Parathyroid adenoma (tissue), 2 donors: Measurements from ENCODE around the gene ELMOD3.
A peak's percentile ranks its signal among the peaks of the same experiment; 100 is the strongest.

Experiments used
- H2AFZ ChIP-seq: fragments of 300-600 bp; sonication (generic); one replicate; pipeline ENCODE4 v1.7.0; 2017; ENCODE audit warnings: antibody characterized with exemption, mild to moderate bottlenecking
- H3K27ac ChIP-seq: fragments of 300-600 bp; sonication (generic); one replicate; pipeline ENCODE4 v1.7.0; 2017
- H3K27me3 ChIP-seq: fragments of 300-600 bp; sonication (generic); one replicate; pipeline ENCODE4 v1.7.0; 2017; ENCODE audit warnings: low read length; ENCODE audit not compliant: control insufficient read depth, insufficient read depth
- H3K36me3 ChIP-seq: fragments of 300-600 bp; sonication (generic); one replicate; pipeline ENCODE4 v1.7.0; 2017; ENCODE audit warnings: low read length; ENCODE audit not compliant: control insufficient read depth, insufficient read depth
- H3K4me1 ChIP-seq: fragments of 300-600 bp; sonication (generic); one replicate; pipeline ENCODE4 v1.7.0; 2017; ENCODE audit warnings: control low read depth
- H3K4me2 ChIP-seq: fragments of 300-600 bp; sonication (generic); one replicate; pipeline ENCODE4 v1.7.0; 2017; ENCODE audit warnings: low read length
- H3K4me3 ChIP-seq: fragments of 300-600 bp; sonication (generic); one replicate; pipeline ENCODE4 v1.7.0; 2017; ENCODE audit warnings: low read depth, low read length
- H3K79me2 ChIP-seq: fragments of 300-600 bp; sonication (generic); one replicate; pipeline ENCODE4 v1.7.0; 2017; ENCODE audit warnings: control low read depth
- H3K9ac ChIP-seq: fragments of 300-600 bp; sonication (generic); one replicate; pipeline ENCODE4 v1.7.0; 2017; ENCODE audit warnings: mild to moderate bottlenecking
- H3K9me3 ChIP-seq: fragments of 300-600 bp; sonication (generic); one replicate; pipeline ENCODE4 v1.7.0; 2017; ENCODE audit warnings: low read length; ENCODE audit not compliant: control insufficient read depth
- TF ChIP-seq, protein P1 (sequence below): fragments of 300-600 bp; sonication (generic); IDR thresholded peaks from one replicate; pipeline ENCODE4 v1.7.0; 2017; ENCODE audit warnings: antibody characterized with exemption, mild to moderate bottlenecking
- donor health status: primary hyperparathyroidism.

The ELMOD3 gene

DNA sequence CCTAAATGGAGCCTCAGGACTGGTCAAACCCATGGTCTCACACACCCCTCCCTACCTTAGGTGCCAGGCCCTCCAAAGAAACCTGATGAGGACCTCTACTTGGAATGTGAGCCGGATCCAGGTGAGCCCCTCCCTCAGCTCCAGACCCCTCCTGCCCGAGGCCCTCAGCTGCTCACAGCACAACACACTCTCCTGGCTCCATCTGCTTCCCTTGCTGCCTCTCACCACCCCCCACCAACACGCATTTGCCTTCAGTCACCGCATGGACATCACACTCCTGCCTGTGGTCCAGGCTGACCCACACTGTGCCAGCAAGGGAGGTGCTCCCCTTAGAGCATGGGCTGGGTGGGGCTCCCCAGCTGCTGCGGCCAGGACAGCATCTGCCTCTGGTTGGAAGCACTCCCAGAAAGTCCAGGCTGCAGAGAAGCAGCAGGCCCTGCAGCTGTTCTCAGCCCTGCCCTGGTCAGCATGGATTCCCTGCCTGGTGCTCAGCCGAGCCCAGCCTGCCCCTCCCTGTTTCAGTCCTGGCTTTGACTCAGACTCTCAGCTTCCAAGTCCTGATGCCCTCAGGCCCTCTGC, 79.0 kb downstream of the ELMOD3 start:
- Histone ChIP-seq H3K4me1 (peaks cover 57% of the 10 kb centered on the region), H3K4me2 (no peak overlapping the region), H3K9ac (no peak overlapping the region), H3K27ac (peak overlapping the region; percentile 37), H3K9me3 (no peaks in the 10 kb centered on the region), H2AFZ (peak overlapping the region; percentile 5), H3K79me2 (no peaks in the 10 kb centered on the region), H3K27me3 (no peaks in the 10 kb centered on the region), H3K4me3 (no peak overlapping the region), H3K36me3 (no peaks in the 10 kb centered on the region)
- TF ChIP-seq, protein P1, sequence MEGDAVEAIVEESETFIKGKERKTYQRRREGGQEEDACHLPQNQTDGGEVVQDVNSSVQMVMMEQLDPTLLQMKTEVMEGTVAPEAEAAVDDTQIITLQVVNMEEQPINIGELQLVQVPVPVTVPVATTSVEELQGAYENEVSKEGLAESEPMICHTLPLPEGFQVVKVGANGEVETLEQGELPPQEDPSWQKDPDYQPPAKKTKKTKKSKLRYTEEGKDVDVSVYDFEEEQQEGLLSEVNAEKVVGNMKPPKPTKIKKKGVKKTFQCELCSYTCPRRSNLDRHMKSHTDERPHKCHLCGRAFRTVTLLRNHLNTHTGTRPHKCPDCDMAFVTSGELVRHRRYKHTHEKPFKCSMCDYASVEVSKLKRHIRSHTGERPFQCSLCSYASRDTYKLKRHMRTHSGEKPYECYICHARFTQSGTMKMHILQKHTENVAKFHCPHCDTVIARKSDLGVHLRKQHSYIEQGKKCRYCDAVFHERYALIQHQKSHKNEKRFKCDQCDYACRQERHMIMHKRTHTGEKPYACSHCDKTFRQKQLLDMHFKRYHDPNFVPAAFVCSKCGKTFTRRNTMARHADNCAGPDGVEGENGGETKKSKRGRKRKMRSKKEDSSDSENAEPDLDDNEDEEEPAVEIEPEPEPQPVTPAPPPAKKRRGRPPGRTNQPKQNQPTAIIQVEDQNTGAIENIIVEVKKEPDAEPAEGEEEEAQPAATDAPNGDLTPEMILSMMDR: no peak

DNA sequence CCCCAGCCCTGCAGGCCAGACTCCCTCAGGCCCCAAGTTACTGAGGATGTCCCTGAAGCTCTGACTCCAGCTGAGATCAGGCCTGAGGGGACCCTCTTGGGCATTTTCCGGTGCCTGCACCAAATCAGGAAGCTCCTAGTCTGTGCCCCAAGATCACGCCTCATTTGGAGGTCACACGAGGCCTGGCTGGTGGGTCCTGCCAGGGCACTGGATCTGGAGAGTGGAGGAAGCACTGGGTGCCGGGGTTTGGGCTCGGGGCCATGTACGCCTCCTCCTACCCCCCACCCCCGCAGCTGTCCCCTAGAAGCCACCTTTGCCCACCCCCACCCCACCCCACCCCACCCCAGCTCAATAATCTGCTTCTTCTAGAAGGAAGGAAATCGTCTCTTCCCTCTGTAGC, 80.1 kb downstream of the ELMOD3 start:
- Histone ChIP-seq H3K36me3 (no peaks in the 10 kb centered on the region), H3K4me3 (no peak overlapping the region), H3K4me2 (peak overlapping the region; percentile 50), H3K9ac (no peak overlapping the region), H3K79me2 (no peaks in the 10 kb centered on the region), H3K27ac (no peak overlapping the region), H3K9me3 (no peaks in the 10 kb centered on the region), H3K4me1 (peaks cover 57% of the 10 kb centered on the region), H2AFZ (no peak overlapping the region), H3K27me3 (no peaks in the 10 kb centered on the region)
- TF ChIP-seq, protein P1: no peak

DNA sequence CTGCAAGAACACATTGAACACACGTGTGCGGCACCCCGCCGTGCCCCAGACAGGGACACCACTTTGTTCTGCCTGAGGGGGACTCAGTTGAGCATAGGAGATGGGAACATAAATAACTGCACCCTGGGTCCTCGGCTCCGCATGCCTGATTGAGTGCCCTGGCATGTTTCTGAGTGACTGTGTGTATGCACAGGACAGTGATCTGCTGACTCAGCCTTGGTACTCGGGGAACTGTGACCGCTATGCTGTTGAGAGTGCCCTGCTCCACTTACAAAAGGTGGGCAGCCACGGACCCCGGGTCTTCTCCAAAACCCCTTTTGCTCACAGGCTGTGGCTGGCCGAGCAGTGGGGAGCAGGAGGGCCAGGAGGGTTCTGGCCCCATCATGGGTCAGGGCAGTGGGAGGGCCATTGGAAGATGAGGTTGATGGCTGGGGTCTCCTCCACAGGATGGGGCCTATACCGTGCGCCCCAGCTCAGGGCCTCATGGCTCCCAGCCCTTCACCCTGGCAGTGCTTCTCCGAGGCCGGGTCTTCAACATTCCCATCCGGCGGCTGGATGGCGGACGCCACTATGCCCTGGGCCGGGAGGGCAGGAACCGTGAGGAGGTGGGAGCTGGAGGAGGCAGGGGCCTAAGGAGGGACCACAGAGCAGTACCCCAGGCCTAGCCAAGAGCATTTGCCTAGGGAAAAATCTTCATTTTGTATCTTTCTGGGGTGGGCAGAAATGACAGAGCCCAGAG, 80.8 kb downstream of the ELMOD3 start:
- H3K4me1 ChIP-seq: peaks cover 57% of the 10 kb centered on the region
- H3K27me3 ChIP-seq: no peaks in the 10 kb centered on the region
- no peaks in the 10 kb centered on the region for H3K9me3 ChIP-seq
- TF ChIP-seq, protein P1: peak; percentile 8
- no peaks in the 10 kb centered on the region for H3K36me3 ChIP-seq
- peak overlapping the region; percentile 68 for H3K27ac ChIP-seq
- H3K4me3 ChIP-seq: no peak overlapping the region
- no peaks in the 10 kb centered on the region for H3K79me2 ChIP-seq
- H2AFZ ChIP-seq: no peak overlapping the region
- H3K9ac ChIP-seq: no peak overlapping the region
- H3K4me2 ChIP-seq: peak overlapping the region; percentile 50

DNA sequence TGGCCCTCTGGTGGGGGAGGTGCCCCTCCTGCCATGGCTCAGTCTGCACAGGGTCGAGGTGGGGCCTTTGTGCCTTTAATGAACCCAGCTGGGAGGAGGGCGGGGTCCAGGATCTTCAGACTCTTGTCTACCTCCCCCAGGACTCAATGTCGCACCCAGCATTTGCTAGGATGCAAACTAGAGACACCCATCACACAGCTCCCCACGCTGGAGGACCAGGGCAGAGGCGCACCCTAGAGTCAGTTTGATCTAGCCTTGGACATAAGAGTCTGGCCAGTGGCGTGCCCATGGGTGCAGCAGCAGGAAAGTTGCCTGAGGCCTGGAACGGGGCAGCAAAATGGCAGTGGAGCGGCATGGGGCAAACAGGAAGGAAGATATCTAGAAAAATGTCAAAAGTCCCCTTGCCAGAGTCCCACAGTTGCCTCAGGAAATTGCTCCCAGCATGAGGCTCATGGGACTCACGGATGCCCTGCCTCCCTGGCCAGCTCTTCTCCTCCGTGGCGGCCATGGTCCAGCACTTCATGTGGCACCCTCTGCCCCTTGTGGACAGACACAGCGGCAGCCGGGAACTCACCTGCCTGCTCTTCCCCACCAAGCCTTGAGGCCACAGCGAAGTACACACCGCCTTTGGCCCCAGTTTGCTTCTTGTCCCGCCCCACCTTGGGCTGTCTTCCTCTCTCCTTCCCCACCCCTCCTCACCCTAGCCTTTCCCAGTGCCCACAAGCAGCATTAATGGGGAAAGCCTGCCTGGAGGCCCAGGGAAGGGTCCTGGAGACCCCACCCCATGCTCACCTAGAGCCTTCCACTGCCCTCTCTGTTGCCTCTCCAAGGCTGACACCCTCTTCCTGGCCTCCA, 81.6 kb downstream of the ELMOD3 start:
- Histone ChIP-seq H3K9ac (no peak overlapping the region), H2AFZ (no peak overlapping the region), H3K36me3 (no peaks in the 10 kb centered on the region), H3K27me3 (no peaks in the 10 kb centered on the region), H3K4me1 (peaks cover 56% of the 10 kb centered on the region), H3K4me3 (no peak overlapping the region), H3K79me2 (no peaks in the 10 kb centered on the region), H3K27ac (peak overlapping the region; percentile 76), H3K9me3 (no peaks in the 10 kb centered on the region), H3K4me2 (no peak overlapping the region)
- TF ChIP-seq, protein P1: no peak
